Osteoblast (primary cell): ENCODE data around the gene CFLAR. TPM values are rescaled to one million over a fixed set of nuclear protein-coding genes. Genes with fewer than 3 reads are reported as not detected.

Experiments used
- DNase-seq: peaks from one replicate; pipeline ENCODE4 v3.0.0; 2011; ENCODE audit warnings: low spot score, mixed read lengths; ENCODE audit not compliant: insufficient read length; ENCODE audit errors: missing footprints
- H2AFZ ChIP-seq: 2 replicates; pipeline ENCODE4 v1.6.0; 2011; ENCODE audit warnings: mild to moderate bottlenecking, low read length
- H3K27ac ChIP-seq: 2 replicates; pipeline ENCODE4 v1.5.1; 2011; ENCODE audit warnings: mild to moderate bottlenecking, low read depth, low read length, moderate library complexity
- H3K27me3 ChIP-seq: 2 replicates; pipeline ENCODE4 v1.6.0; 2012; ENCODE audit warnings: mild to moderate bottlenecking, control low read depth, inconsistent platforms, low read length, moderate library complexity; ENCODE audit not compliant: insufficient read depth
- H3K36me3 ChIP-seq: 2 replicates; pipeline ENCODE4 v1.5.1; 2011; ENCODE audit warnings: mild to moderate bottlenecking, low read length, control low read depth, moderate library complexity; ENCODE audit not compliant: insufficient read depth
- H3K4me1 ChIP-seq: 2 replicates; pipeline ENCODE4 v1.5.1; 2011; ENCODE audit warnings: mild to moderate bottlenecking, low read length, control low read depth, moderate library complexity; ENCODE audit not compliant: insufficient read depth
- H3K4me2 ChIP-seq: 2 replicates; pipeline ENCODE4 v1.6.0; 2011; ENCODE audit warnings: mild to moderate bottlenecking, low read length; ENCODE audit not compliant: insufficient read depth
- H3K4me3 ChIP-seq: fragments of 200-600 bp; sonication (generic); 3 replicates; pipeline ENCODE4 v1.5.1; 2012; ENCODE audit warnings: mild to moderate bottlenecking, low read length, inconsistent platforms; ENCODE audit not compliant: insufficient read depth
- H3K79me2 ChIP-seq: 2 replicates; pipeline ENCODE4 v1.6.0; 2012; ENCODE audit warnings: mild to moderate bottlenecking, low read length, control low read depth, inconsistent platforms; ENCODE audit not compliant: insufficient read depth
- H3K9me3 ChIP-seq: 2 replicates; pipeline ENCODE4 v1.5.1; 2011; ENCODE audit warnings: low read depth, low read length, control low read depth
- H4K20me1 ChIP-seq: 2 replicates; pipeline ENCODE4 v1.6.0; 2012; ENCODE audit warnings: mild to moderate bottlenecking, low read length, control low read depth; ENCODE audit not compliant: insufficient read depth
- CTCF ChIP-seq: IDR thresholded peaks from 2 replicates; pipeline ENCODE4 v1.5.1; 2011; ENCODE audit warnings: mild to moderate bottlenecking, low read depth, low read length, moderate library complexity; ENCODE audit errors: extremely low read depth
- total RNA-seq: library from RNA; depleted of rRNA; stranded (reverse); fragments of >200 nt; gene quantifications from 2 replicates; pipeline ENCODE4 v1.2.3, GENCODE V29; 2012

The CFLAR gene
- total RNA-seq, 1 donor: 78.9 TPM

DNA sequence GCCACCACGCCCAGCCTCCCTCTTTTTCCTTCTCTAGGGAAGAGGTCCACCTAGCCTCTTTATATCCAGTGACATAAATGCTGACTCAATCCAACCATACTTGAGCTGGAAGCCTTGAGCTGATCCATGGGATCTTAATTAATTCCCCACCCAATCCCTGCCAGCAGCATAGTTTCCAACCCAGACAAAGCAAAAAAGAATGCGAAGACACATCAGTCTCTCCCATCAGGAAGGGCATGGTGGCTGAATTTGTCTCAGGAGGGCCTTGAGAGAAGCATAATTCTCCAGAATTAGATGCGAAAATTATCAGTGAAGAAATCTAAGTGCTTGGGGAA, 89.5 kb downstream of the CFLAR start:
- H4K20me1 ChIP-seq: no peaks in the 10 kb centered on the region
- no peak for TF ChIP-seq CTCF
- H3K4me3 ChIP-seq: no peak overlapping the region
- H3K9me3 ChIP-seq: no peaks in the 10 kb centered on the region
- no peak overlapping the region for H3K4me2 ChIP-seq
- H3K4me1 ChIP-seq: peaks cover 7% of the 10 kb centered on the region
- DNase-seq: no peak
- H3K27ac ChIP-seq: no peak overlapping the region
- no peaks in the 10 kb centered on the region for H3K27me3 ChIP-seq
- H3K36me3 ChIP-seq: no peaks in the 10 kb centered on the region
- no peaks in the 10 kb centered on the region for H3K79me2 ChIP-seq
- H2AFZ ChIP-seq: no peak overlapping the region

DNA sequence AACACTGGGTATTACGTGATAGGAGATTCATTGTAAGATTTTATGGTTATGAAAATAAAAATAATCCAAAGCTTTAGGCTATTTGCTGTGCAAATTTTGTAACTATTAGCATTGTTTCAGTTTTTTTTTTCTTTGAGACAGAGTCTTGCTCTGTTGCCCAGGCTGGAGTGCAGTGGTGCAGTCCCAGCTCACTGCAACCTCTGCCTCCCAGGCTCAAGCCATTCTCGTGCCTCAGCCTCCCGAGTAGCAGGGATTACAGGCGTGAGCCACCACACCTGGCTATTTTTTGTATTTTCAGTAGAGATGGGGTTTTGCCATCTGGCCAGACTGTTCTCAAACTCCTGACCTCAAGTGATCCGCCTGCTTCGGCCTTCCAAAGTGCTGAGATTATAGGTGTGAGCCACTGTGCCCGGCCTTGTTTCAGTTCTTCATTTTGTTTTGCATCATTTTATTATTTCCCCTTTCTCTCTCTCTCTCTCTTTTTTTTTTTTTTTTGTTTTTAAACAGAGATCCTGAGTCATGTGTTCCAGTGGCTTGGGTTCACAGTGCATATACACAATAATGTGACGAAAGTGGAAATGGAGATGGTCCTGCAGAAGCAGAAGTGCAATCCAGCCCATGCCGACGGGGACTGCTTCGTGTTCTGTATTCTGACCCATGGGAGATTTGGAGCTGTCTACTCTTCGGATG, 92.7 kb downstream of the CFLAR start:
- Histone ChIP-seq H3K27ac (no peak overlapping the region), H2AFZ (no peak overlapping the region), H3K4me1 (peaks cover 4% of the 10 kb centered on the region), H3K36me3 (no peaks in the 10 kb centered on the region), H3K9me3 (no peaks in the 10 kb centered on the region), H3K79me2 (no peaks in the 10 kb centered on the region), H4K20me1 (no peaks in the 10 kb centered on the region), H3K4me2 (no peak overlapping the region), H3K4me3 (no peak overlapping the region), H3K27me3 (no peaks in the 10 kb centered on the region)
- no peak for DNase-seq
- no peak for TF ChIP-seq CTCF

DNA sequence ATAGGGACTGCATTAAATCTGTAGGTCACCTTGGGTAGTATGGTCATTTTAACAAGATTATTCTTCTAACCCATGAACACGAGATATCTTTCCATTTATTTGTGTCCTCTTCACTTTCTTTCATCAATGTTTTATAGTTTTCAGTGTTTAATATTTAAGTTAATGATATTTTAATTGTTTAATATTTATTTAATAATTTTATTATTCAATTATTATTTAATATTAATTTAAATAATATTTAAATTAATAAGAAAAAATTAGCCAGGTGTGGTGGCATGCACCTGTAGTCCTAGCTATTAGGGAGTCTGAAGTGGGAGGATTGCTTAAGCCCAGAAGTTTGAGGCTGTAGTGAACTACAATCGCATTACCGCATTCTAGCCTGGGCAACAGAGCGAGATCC, 100.0 kb downstream of the CFLAR start:
- Histone ChIP-seq H3K27me3 (no peaks in the 10 kb centered on the region), H3K4me1 (no peaks in the 10 kb centered on the region), H3K4me2 (no peak overlapping the region), H3K27ac (no peak overlapping the region), H2AFZ (no peak overlapping the region), H3K79me2 (no peaks in the 10 kb centered on the region), H3K9me3 (no peaks in the 10 kb centered on the region), H3K36me3 (no peaks in the 10 kb centered on the region), H3K4me3 (no peak overlapping the region), H4K20me1 (no peaks in the 10 kb centered on the region)
- no peak for TF ChIP-seq CTCF
- no peak for DNase-seq

GRCh38 chr2:201216918-201217317, 101.0 kb downstream of the CFLAR start:
- Histone ChIP-seq H2AFZ (no peak overlapping the region), H3K79me2 (no peaks in the 10 kb centered on the region), H3K9me3 (no peaks in the 10 kb centered on the region), H3K27me3 (no peaks in the 10 kb centered on the region), H4K20me1 (no peaks in the 10 kb centered on the region), H3K4me3 (no peak overlapping the region), H3K4me2 (no peak overlapping the region), H3K4me1 (no peaks in the 10 kb centered on the region), H3K27ac (no peak overlapping the region), H3K36me3 (no peaks in the 10 kb centered on the region)
- no peak for TF ChIP-seq CTCF
- no peak for DNase-seq
